GM21360 (cell line): ENCODE data around the gene LRP6.
"Not testable (repeated sequence)": the region's sequence is repeated elsewhere in the genome, so short reads cannot be mapped to it uniquely, and the experiment has no call there.

Source experiments
- ATAC-seq: cut with Tn5 transposase; IDR thresholded peaks from one replicate; pipeline ENCODE4 v1.9.1; 2021; ENCODE audit warnings: mild to moderate bottlenecking, moderate library complexity; ENCODE audit not compliant: unreplicated experiment

Gene LRP6

DNA sequence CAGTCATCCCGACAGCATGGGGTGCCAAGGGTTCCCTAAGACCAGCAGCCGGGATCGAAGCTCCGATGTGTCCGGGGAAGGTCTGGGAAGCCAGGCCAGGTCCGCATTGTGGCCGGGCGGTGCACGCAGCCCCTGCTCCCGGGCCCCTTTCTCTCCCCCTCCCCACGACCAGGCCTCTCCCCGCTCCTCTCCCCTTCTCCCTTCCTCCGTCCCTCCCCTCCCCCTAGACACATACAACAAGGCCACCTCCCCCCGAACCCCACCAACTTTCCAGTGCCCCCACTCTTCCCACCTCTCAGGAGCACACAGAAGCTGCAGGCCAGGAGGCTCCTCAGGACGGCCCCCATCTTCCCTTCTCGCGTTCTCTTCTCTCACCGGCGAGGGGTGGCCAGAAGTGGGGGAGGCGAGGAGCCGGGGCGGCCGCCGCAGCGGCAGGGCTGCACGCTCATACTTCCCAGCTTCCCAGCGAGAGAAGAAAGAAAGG is 413 bp downstream of the LRP6 start:
- ATAC-seq = no peak

DNA sequence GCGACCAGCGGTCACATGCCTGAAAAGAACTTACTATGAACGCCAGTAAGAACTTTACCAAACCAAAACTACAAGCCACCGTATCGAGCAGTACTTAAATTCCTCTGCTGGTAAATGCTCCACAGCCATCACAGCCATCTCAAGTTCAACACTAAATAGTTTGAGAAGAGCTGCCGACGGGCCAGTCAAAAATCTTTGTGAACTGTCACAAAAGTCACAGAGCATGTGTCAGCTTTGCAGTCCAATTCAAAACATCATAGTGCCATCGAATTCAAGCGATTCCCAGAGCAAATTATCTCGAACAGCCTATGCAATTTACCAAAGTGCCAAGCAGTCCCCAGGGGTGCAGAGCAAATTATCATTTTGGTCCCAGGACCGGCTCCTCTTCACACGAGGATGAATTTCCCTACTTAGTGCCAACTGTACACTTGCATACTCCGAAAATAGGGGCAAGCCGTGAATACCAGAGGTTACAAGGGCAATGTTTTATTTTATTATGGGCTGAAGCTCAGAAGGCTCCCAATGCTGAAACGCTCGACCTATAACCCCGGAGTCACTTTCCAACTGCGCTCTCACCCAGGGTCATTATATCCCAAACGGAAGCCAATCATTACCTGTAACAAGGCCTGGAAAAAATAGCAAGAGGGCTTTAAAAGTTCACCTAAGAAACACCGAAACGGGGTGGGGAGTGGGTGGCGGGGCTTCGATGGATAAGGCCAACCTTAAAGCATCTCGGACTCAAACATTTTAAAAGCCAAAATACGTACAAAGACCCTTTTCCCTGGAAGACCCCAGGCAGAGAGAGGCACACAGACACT is 1.1 kb downstream of the LRP6 start:
- ATAC-seq = no peak

DNA sequence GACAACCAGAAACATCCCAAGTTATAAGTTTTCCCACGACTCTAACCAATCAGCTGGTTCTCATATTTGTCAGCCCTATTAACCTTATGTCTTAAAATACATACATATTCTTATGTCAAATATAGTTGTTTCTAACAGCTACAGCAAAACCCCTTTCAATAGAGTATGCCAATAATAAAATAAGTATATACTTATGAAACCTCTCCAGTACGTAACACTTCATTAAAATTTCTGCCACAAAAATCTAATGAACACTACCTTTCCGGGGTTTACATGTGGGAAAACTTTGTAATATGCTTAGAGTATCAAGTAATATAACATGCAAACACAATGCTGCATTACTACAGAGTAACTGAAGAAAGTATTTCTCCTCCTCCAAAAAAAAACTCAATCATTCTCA is 1.8 kb downstream of the LRP6 start:
- no peak for ATAC-seq

DNA sequence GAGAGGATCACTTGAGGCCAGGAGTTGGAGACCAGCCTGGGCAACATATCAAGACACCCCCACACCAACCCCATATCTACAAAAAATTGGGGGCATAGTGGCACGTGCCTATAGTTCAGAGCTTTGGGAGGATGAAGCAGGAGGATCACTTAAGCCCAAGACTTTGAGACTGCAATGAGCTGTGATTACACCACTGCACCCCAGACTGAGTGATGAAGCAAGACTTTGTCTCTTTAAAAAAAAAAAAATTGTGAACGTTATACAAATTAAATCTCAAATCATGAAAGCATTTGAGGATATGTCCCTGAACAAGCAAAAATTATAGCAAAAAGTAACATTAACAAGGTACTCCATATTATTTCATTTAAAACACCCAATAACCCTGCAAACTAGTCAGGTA is 2.9 kb downstream of the LRP6 start:
- no peak for ATAC-seq

DNA sequence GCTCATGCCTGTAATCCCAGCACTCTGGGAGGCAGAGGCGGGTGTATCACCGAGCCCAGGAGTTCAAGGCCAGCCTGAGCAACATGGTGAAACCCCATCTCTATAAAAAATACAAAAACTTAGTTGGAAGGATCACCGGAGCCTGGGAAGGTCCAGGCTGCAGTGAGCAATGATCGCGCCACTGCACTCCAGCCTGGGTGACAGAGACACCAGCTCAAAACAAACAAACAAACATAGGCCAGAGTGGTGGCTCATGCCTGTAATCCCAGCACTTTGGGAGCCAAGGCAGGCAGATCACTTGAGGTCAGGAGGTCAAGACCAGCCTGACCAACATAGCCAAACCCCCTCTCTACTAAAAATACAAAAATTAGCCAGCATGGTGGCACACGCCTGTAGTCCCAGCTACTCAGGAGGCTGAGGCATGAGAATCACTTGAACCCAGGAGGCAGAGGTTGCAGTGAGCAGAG is 10.5 kb downstream of the LRP6 start:
- not testable (repeated sequence) for ATAC-seq

DNA sequence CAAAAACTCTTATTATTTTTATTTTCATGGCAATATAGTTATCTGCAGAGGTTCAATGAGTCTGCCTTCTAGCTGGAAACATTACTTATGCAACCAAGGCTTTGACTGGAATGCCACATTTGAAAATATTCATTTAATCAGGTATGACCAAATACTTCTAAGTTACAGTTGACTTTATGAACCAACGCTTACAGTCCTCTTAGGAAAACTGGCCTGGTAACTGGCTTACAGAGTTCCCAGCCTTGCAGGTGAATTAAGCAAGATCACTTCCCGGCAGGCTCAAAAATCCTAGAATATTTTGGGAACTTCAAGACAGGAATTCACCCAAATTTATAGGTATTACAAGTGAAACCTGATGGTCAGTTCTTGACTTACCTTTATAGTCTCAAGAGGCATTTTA is 12.3 kb downstream of the LRP6 start:
- ATAC-seq = no peak

DNA sequence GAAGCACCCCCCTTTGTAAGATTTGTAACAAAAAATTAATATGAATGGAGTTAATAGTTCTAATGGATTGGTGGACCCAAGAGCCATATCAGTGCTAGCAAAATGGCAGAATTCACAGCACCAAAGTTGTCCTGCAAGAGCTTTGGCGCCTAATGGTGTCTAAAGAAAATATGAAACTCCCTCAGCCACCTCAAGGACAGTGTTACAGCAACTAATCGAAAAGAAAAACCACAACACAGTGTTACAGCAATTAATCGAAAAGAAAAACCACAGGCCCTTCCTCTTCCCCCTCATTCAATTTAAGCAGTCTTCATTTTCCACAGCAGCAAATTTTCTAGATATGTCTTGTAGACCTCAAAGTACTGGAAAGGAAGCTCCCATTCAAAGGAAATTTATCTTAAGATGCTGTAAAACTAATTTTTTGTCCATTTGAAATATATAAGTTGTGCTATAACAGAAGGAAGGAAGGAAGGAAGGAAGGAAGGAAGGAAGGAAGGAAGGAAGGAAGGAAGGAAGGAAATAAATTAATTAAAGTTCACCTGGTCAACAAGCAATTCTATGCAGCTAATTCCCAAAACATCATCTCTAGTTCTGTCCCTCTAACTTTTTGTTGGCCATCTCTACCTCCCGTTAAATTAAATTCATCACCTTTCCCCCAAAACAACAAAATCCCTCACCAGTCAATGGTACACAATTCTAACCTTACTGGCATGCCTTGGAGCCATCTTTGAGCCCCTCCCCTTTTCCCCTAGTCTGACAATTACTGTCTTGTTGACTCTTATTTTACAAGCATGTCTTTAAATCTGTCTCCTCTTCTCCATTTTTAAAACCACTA is 17.4 kb downstream of the LRP6 start:
- no peak for ATAC-seq

DNA sequence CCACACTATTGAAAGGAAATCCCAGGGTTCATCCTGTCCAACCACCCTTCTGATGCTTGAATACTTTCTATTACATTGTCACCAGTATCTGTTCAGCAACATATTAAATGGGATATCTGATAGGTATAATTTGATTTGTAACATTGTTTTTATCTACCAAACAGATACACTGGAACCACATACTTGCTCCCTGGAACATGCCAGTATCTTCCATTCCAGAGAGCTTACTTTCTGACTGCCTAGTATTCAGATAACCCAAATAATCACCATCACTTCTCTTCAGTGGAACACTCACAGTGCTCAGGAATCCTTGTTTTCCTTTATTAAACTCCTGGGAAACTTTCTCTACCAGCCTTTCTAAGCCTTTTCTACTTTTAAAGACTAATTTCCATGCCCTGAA is 19.3 kb downstream of the LRP6 start:
- no peak for ATAC-seq

DNA sequence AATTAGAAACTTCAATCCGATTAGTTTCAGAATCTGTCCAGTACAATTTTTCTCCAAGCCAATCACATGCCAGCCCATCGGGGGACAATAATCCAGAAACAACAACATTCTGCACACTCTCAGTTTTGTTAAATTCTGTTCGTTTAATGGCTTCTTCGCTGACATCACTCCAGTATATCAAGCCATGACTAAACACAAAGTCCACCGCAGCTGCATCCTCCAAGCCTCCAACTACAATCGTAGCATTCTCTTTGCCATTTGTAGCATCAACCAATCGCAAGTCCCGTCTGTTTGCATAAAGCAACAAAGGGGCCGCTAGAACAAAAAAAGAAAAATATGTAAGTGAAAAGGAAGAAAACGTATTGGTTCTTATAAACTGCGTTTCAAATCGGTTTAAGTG is 22.5 kb downstream of the LRP6 start:
- ATAC-seq = no peak

DNA sequence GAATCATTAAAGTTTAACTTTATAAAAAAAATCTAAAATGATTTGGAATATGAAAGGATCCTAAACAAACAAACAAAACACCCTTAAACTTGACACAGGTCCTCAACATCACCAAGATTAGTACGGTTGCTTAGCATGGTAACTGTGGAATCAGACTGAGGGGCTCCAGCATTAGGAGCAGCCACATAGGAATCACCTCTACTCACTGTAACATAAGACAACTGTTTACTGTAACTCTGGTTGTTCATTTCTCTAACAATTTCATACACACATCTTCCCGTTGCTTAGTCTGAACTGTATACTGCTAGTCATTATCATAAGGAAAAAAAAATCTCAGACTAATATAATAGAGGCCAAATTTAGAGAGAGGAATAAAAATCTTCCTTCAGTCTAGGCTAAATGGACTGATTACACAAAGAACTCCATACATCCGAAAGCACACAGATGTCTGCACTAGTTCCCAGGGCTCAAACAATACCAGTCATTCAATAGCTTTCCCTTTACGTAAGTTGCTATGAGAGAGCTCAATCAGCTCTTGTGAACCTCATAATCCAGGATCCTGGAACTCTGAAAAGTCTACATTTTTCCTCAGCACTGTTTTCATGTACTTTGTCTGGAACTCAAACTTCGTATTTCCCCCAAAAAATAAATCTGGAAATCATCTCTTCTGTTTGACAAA is 26.0 kb downstream of the LRP6 start:
- ATAC-seq = no peak

DNA sequence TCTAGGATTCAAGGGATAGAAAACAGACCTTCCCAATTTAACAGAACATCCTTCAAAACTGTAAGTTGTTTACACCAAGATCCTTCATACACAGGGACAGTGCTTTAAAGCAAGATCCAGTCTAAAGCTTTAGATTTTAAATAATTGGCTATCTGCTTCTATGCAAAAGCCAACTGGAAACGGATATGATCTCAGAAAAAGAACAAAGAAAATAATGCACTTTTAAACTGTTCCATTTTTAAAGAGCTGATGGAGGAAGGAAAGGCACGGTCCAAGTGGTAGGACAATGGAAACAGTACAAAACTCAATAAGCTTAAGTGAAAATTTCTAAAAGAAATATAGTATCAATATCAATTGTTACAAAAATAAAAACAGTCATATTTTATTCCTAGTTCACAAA is 27.7 kb downstream of the LRP6 start:
- no peak for ATAC-seq

DNA sequence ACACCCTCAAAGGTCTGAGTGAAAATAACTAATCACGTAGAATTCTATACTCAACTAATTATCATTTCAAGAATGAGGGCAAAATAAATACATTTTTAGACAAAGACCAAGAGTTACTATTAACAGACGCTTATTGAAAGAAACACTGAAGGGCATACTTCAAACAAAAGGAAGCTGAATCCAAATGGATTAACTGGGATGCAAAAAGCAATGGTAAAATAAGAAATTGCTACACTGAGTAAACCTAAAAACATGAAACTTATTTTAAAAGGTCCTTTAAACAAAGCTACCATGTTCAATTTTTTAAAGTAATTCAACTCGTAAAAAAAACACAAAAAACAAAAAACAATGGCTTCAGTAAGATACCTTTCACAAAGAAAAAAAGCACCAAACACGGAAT is 28.2 kb downstream of the LRP6 start:
- ATAC-seq = no peak

DNA sequence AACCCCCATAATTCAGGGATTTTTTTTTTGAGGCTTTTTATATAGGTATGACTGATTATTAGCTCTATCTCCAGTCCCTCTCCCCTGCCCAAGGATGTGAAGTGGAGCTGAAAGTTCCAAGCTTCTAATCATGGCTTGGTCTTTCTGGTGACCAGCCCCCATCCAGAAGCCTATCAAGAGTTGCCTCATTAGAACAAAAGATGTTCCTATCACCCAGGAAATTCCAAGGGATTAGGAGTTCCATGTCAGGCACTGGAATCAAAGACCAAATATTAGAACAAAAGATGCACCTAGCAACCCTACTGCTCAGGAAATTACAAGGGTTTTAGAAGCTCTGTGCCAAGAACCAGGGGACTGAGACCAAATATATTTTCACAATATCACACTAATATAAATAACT is 29.9 kb downstream of the LRP6 start:
- no peak for ATAC-seq

DNA sequence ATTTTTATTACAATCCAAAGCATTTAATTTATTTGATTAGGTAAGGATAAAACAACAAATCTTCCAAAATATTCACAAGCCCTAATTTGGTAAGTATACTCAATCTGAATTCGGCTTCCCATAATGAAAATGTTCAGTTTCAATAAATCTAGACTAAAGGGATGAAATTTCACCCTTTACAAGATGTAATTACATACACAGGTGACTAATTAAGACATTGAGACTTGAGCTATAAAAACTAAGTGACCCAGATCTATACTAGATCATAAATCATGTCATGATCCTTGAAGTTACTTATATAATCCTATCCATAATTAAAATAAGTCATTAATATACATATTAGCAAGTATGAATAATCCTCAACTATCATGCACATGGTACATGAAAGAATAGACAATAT is 36.6 kb downstream of the LRP6 start:
- ATAC-seq = no peak

DNA sequence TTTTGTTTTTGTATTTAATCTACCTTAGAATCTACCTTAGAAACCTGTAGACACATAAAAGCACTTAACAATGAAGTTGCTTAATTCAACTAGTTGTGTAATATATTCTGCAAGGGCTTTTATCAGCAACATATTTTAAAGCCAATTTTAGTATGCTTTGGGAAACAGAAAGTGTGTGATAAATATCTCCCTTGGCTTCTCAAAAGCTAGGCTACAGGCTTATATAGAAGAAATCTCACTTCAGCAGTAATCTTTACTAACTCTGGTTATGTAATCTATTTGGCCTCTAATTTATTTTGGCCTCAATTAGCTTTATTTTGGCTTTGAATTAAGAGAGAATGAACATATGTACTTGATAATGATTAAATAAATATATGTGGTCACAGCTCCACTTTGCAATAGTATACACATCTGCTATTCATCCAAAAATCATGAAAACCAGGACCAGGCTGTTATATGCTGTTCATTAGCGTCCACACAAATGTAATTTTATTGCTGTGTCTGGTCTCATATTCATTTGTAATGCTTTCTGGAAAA is 37.2 kb downstream of the LRP6 start:
- no peak for ATAC-seq

DNA sequence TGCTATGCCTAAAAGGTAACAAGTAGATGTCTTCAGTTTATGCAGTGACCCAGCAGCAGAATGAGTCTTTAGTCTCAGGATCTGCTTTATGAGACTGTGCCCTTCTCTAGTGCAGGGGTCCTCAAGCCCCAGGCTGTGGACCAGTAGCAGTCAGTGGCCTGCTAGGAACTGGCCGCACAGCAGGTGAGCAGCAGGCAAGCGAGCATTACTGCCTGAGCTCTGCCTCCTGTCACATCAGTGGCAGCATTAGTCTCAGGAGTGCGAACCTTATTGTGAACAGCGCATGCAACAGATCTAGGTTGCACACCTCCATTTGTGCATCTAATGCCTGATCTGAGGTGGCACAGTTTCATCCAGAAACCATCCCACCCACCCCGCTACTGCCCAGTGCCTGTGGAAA is 38.4 kb downstream of the LRP6 start:
- ATAC-seq = no peak

DNA sequence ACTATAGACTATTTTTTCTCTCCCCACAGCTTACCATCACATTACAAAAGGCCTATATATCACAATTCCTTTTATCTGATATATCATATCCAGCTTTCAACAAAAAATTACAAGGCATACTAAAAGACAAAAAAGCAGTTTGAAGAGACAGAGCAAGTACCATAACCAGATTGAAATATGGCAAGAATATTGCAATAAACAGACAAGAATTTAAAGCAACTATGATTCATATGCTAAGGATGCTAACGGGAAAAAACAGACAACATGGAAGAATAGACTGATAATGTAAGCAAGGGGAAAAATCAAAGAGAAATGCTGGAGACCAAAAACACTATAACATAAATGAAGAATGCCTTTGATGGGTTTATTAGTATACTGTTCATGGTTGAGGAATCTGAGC is 40.7 kb downstream of the LRP6 start:
- no peak for ATAC-seq

DNA sequence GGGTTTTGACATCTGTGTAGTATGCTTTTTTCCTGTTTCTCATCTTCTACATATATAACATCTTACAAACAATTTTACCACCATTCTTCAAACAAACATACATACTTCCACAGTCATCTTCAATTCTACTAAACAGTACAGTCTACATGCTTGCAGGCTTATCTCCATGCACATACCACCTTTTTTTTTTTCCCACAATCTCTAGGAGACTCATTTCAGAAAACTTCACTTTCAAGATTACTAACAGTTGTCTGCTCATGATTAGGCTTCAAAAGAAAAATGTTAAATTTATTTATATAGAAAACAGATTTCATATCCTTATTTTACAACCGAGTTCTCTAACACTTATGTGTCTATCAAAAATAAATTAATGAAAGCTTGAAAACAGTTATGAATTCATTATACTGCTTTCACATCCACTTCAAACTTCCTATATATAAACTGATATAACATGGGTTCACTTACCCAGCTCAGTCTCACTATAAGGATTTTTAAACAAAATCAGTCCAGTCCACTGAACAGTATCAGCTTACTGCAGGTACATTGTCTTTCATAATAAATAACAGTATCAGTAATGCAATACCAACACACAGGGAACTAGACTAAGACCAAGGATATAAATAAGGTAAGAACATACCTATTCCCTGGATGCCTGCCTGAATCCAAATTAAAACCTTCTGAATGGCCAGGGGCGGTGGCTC is 42.5 kb downstream of the LRP6 start:
- ATAC-seq = no peak

DNA sequence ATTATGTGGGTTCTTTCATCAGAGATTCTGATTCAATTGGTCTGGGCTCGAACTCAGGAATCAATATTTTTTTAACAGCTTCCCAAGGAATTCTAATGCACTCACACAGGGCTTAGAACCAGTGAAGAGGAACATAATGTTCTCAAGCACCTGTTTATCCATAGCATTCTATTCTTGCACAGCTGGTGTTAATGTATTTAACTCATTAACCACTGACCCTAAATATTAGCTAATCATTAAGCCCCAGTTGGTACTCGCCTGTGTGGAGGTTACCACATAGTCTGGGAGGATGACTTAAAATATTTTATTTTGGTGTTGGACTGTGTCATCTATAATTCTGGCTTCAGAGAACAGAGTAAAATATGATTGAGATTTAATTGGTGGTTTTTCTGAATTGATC is 45.3 kb downstream of the LRP6 start:
- no peak for ATAC-seq

DNA sequence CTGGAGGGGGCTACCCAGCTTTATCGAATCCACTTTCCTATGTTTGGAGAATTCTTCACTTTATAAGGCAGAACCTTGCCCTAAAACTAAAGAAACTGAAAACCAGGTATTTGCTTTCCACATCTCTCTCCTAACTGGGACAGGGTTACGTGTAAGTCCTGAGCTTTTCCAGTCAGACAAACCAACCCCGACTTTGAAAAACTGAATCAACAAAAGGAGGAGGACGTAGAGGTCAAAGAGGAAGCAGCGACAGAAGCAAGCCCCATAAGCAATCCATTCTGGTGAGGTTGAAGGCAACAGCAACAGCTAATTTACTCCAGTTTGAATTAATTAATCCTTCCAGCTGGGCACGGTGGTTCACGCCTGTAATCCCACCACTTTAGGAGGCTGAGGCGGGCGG is 47.2 kb downstream of the LRP6 start:
- ATAC-seq = no peak

DNA sequence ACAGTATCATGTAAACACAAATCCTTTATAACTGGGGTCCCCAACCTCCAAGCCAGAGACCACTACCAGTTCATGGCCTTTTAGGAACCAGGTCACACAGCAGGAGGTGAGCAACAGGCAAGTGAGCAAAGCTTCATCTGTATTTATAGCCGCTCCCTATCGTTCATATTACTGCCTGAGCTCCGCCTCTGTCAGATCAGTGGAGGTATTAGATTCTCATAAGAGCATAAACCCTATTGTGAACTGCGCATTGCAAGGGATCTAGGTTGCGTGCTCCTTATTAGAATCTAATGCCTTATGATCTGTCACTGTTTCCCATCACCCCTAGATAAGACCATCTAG is 49.9 kb downstream of the LRP6 start:
- no peak for ATAC-seq
